Panc1 (cell line): Measurements from ENCODE around the gene PRELID2. TPM values are rescaled to one million over a fixed set of nuclear protein-coding genes. Genes with fewer than 3 reads are reported as not detected.
"Not testable (repeated sequence)": the region's sequence is repeated elsewhere in the genome, so short reads cannot be mapped to it uniquely, and the experiment has no call there.

Source experiments
- ATAC-seq: fragments of 200-7000 bp; cut with Tn5 transposase; 2 replicates; pipeline ENCODE4 v1.9.1; 2020; ENCODE audit warnings: mild to moderate bottlenecking, moderate library complexity
- BruUV-seq: library from RNA; stranded (reverse); fragments of 400-500 nt; replicated peaks from 2 replicates; lab custom pipeline; 2021; lab: Mats Ljungman, UMichigan
- CTCF ChIA-PET: fragments of 300-600 bp; sonication (Branson Sonifier 250); formaldehyde crosslinking; loops from one replicate; lab custom pipeline; 2022; ENCODE audit warnings: antibody characterized with exemption; lab: Charles Lee
- POLR2A ChIA-PET: fragments of 300-600 bp; sonication (Branson Sonifier 250); formaldehyde crosslinking; loops from one replicate; lab custom pipeline; 2022; ENCODE audit warnings: antibody characterized with exemption; lab: Charles Lee
- DNase-seq: peaks from one replicate; pipeline ENCODE4 v3.0.0-alpha.2; 2010; ENCODE audit warnings: low read depth, low spot score
- H3K27ac ChIP-seq: 2 replicates; pipeline ENCODE4 v1.5.1; 2011; ENCODE audit warnings: mild to moderate bottlenecking, low read length, inconsistent platforms
- H3K27me3 ChIP-seq: fragments of 200-500 bp; sonication (Bioruptor generic); 2 replicates; pipeline ENCODE4 v1.6.0; 2014; ENCODE audit warnings: low read length, inconsistent platforms; ENCODE audit not compliant: control insufficient read depth, insufficient read depth
- H3K36me3 ChIP-seq: fragments of 200-500 bp; sonication (Bioruptor generic); 2 replicates; pipeline ENCODE4 v1.5.1; 2014; ENCODE audit warnings: inconsistent platforms, mild to moderate bottlenecking, low read length, moderate library complexity; ENCODE audit not compliant: control insufficient read depth, insufficient read depth
- H3K4me1 ChIP-seq: 2 replicates; pipeline ENCODE4 v1.5.1; 2011; ENCODE audit warnings: inconsistent platforms, mild to moderate bottlenecking, low read length, moderate library complexity; ENCODE audit not compliant: control insufficient read depth, insufficient read depth
- H3K4me3 ChIP-seq, 2 experiments: 2 replicates each; pipeline ENCODE4 v1.5.1; 2011 to 2012; ENCODE audit warnings: low read depth in 2 of 2, low read length in 2 of 2, mild to moderate bottlenecking in 2 of 2, inconsistent platforms in 1 of 2, moderate library complexity in 1 of 2
- H3K9me3 ChIP-seq: fragments of 200-500 bp; sonication (Bioruptor generic); 2 replicates; pipeline ENCODE4 v1.5.1; 2014; ENCODE audit warnings: low read depth, mild to moderate bottlenecking, inconsistent platforms, low read length, moderate library complexity; ENCODE audit not compliant: control insufficient read depth, insufficient read depth
- CTCF ChIP-seq: fragments of 450-650 bp; IDR thresholded peaks from 2 replicates; pipeline ENCODE4 v1.5.1; 2017; ENCODE audit warnings: mild to moderate bottlenecking
- POLR2AphosphoS5 ChIP-seq: IDR thresholded peaks from 2 replicates; pipeline ENCODE4 v1.6.1; 2012; ENCODE audit warnings: mild to moderate bottlenecking, low read depth, low read length, moderate library complexity
- REST ChIP-seq, 2 experiments: IDR thresholded peaks; 2 replicates each; pipeline ENCODE4 v1.6.1; 2011 to 2012; ENCODE audit warnings: low read depth in 2 of 2, control low read depth in 1 of 2, low read length in 1 of 2, mild to moderate bottlenecking in 1 of 2, moderate library complexity in 1 of 2; ENCODE audit not compliant: insufficient read depth in 1 of 2
- SIN3A ChIP-seq: IDR thresholded peaks from 2 replicates; pipeline ENCODE4 v1.6.1; 2012; ENCODE audit warnings: low read depth, mild to moderate bottlenecking, low read length, moderate library complexity, borderline replicate concordance; ENCODE audit not compliant: insufficient read depth
- TCF7L2 ChIP-seq: IDR thresholded peaks from 2 replicates; pipeline ENCODE4 v1.6.1; 2011; ENCODE audit warnings: mild to moderate bottlenecking, low read depth, low read length, inconsistent platforms
- in situ Hi-C: cut with HindIII; loops from 2 replicates; pipeline ENCODE4 v1.10.0; 2016; ENCODE audit warnings: low sequenced_read_pairs, low pct_unique_long_range_greater_than_20kb
- intact Hi-C: fragments of 100-400 bp; cut with micrococcal nuclease; formaldehyde crosslinking; loops from one replicate; pipeline ENCODE4 v1.10.0; 2022; ENCODE audit not compliant: unreplicated experiment
- total RNA-seq: library from RNA; stranded (reverse); gene quantifications from one replicate; pipeline ENCODE4 v1.2.1, GENCODE V29; 2021; ENCODE audit not compliant: unreplicated experiment

PRELID2 gene
- total RNA-seq, 1 experiment from 2014 or later, result 15.4 TPM

- CTCF ChIA-PET, result no interaction called here
- no TSS peak for BruUV-seq
- in situ Hi-C loops, result no loop called here
Observed at GRCh38 chr5:145800181-145800580, 35.0 kb downstream of the PRELID2 start.

GRCh38 chr5:145798503-145798902 lies 36.6 kb downstream of the PRELID2 start:
- H3K27me3 ChIP-seq, in situ Hi-C loops, DNase-seq, H3K9me3 ChIP-seq, BruUV-seq, CTCF ChIA-PET, H3K36me3 ChIP-seq, H3K27ac ChIP-seq, H3K4me3 ChIP-seq, POLR2A ChIA-PET, intact Hi-C loops, H3K4me1 ChIP-seq, ATAC-seq: not testable (repeated sequence)

More at GRCh38 chr5:145800181-145800580, 35.0 kb downstream of the PRELID2 start:
- no peaks in the 10 kb centered on the region for H3K27me3 ChIP-seq
- TF ChIP-seq REST (IDR thresholded peaks at IDR 0.05; ENCODE audit: insufficient read depth in 1 of 2, low read depth in 2 of 2, low read length in 1 of 2), result no peak
- no peak for TF ChIP-seq POLR2AphosphoS5
- no peak for TF ChIP-seq TCF7L2
- no peak for TF ChIP-seq CTCF
- no peak for TF ChIP-seq SIN3A
- no peak for DNase-seq
- H3K4me1 ChIP-seq, result no peaks in the 10 kb centered on the region
- H3K36me3 ChIP-seq, result no peaks in the 10 kb centered on the region
- no peak overlapping the region for H3K27ac ChIP-seq
- H3K9me3 ChIP-seq, result no peaks in the 10 kb centered on the region
- H3K4me3 ChIP-seq, result no peak overlapping the region
- POLR2A ChIA-PET, result no interaction called here
- intact Hi-C loops, result no loop called here
- ATAC-seq, result no peak

GRCh38 chr5:145797336-145797735 lies 37.8 kb downstream of the PRELID2 start:
- Histone ChIP-seq H3K9me3 (no peaks in the 10 kb centered on the region), H3K4me1 (no peaks in the 10 kb centered on the region), H3K27ac (no peak overlapping the region), H3K4me3 (no peak overlapping the region), H3K27me3 (no peaks in the 10 kb centered on the region), H3K36me3 (no peaks in the 10 kb centered on the region)
- BruUV-seq, result no TSS peak
- in situ Hi-C loops, result no loop called here
- no peak for TF ChIP-seq SIN3A
- no peak for TF ChIP-seq POLR2AphosphoS5
- TF ChIP-seq TCF7L2, result no peak
- TF ChIP-seq REST (IDR thresholded peaks at IDR 0.05; ENCODE audit: insufficient read depth in 1 of 2, low read depth in 2 of 2, low read length in 1 of 2), result no peak
- no peak for TF ChIP-seq CTCF
- ATAC-seq, result no peak
- intact Hi-C loops, result no loop called here
- ChIA-PET CTCF (no interaction called here), POLR2A (no interaction called here)
- DNase-seq, result no peak
